IMR-90 (cell line): ENCODE results near the gene SLC30A2.

ENCODE experiments used
- CHD1 ChIP-seq: IDR thresholded peaks from 2 replicates; pipeline ENCODE4 v1.6.1; 2012; ENCODE audit warnings: low read depth, low read length, improper control_type of control experiment
- CTCF ChIP-seq: conservative IDR thresholded peaks from 2 replicates; pipeline ENCODE4 v1.5.1; 2012; ENCODE audit warnings: mild to moderate bottlenecking, low read depth, low read length, improper control_type of control experiment
- POLR2A ChIP-seq: IDR thresholded peaks from 2 replicates; pipeline ENCODE4 v1.6.1; 2012; ENCODE audit warnings: mild to moderate bottlenecking, low read depth, low read length
- RFX5 ChIP-seq: IDR thresholded peaks from 2 replicates; pipeline ENCODE4 v1.8.0; 2012; ENCODE audit warnings: low read depth, mild to moderate bottlenecking, low read length, moderate library complexity

- TF ChIP-seq CTCF (no peak), RFX5 (no peak), POLR2A (no peak), CHD1 (no peak)
These were observed 36.1 kb upstream of the SLC30A2 start for GRCh38 chr1:26082020-26082350.
